HepG2 (cell line): Measurements from ENCODE around the gene HSD11B2. TPM values are rescaled to one million over a fixed set of nuclear protein-coding genes. Genes with fewer than 3 reads are reported as not detected.

Experiments used
- polyA plus RNA-seq, 8 experiments: library from polyadenylated mRNA; depleted of rRNA in 3 of 8; stranded (reverse) in 7 of 8; unstranded in 1 of 8; fragments of >200 nt; fragmentation: Illumina TruSeq in 4 of 8; extraction: Trizol in 4 of 8; gene quantifications; 2 replicates each; pipeline versions ENCODE4 v1.2.1 to v1.2.3, GENCODE V29; 2011 to 2016; ENCODE audit warnings: low read depth in 4 of 8, missing spikeins in 1 of 8, mixed read lengths in 1 of 8; ENCODE audit not compliant: insufficient read depth in 1 of 8
- total RNA-seq, 5 experiments: library from RNA; depleted of rRNA; stranded (reverse); fragments of >200 nt; fragmentation: Illumina TruSeq; extraction: Trizol; gene quantifications; 2 replicates each; pipeline ENCODE4 v1.2.3, GENCODE V29; 2016; ENCODE audit warnings: low read depth in 1 of 5
- TF ChIP-seq, protein P1 (sequence below): sonication (generic); formaldehyde crosslinking; IDR thresholded peaks from 2 replicates; pipeline ENCODE4 v1.4.0; 2020; ENCODE audit warnings: mild to moderate bottlenecking, missing genetic modification reagents

The HSD11B2 gene
- total and polyA plus RNA-seq, 2 of the 13 experiments (the other 11 are each of a cell fraction or from before 2014, with no cell fraction given): 8.9 to 13.6 TPM

DNA sequence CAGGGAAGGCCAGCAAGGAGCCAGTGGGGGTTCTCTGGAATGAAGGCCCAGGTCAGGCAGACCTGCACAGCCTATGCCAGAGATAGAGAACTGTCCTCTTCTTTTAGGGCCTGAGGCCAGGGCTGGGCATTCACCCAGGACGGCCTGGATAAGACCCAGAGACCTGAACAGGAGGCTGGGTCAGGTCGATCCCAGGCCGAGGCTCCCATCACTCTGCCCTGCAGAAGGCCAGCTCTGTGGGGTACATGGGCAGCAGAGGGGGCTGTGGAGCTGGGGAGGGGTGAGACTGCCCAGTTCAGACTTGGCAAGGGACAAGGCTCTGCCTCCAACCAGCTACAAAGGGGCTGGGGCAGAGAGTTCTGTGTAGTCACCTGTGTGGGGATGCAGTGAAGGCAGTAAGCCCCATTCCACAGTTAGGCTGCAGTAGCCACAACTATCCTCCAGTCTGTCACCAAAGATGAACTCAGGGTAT is 14.6 kb downstream of the HSD11B2 start (continued):
- TF ChIP-seq, protein P1, sequence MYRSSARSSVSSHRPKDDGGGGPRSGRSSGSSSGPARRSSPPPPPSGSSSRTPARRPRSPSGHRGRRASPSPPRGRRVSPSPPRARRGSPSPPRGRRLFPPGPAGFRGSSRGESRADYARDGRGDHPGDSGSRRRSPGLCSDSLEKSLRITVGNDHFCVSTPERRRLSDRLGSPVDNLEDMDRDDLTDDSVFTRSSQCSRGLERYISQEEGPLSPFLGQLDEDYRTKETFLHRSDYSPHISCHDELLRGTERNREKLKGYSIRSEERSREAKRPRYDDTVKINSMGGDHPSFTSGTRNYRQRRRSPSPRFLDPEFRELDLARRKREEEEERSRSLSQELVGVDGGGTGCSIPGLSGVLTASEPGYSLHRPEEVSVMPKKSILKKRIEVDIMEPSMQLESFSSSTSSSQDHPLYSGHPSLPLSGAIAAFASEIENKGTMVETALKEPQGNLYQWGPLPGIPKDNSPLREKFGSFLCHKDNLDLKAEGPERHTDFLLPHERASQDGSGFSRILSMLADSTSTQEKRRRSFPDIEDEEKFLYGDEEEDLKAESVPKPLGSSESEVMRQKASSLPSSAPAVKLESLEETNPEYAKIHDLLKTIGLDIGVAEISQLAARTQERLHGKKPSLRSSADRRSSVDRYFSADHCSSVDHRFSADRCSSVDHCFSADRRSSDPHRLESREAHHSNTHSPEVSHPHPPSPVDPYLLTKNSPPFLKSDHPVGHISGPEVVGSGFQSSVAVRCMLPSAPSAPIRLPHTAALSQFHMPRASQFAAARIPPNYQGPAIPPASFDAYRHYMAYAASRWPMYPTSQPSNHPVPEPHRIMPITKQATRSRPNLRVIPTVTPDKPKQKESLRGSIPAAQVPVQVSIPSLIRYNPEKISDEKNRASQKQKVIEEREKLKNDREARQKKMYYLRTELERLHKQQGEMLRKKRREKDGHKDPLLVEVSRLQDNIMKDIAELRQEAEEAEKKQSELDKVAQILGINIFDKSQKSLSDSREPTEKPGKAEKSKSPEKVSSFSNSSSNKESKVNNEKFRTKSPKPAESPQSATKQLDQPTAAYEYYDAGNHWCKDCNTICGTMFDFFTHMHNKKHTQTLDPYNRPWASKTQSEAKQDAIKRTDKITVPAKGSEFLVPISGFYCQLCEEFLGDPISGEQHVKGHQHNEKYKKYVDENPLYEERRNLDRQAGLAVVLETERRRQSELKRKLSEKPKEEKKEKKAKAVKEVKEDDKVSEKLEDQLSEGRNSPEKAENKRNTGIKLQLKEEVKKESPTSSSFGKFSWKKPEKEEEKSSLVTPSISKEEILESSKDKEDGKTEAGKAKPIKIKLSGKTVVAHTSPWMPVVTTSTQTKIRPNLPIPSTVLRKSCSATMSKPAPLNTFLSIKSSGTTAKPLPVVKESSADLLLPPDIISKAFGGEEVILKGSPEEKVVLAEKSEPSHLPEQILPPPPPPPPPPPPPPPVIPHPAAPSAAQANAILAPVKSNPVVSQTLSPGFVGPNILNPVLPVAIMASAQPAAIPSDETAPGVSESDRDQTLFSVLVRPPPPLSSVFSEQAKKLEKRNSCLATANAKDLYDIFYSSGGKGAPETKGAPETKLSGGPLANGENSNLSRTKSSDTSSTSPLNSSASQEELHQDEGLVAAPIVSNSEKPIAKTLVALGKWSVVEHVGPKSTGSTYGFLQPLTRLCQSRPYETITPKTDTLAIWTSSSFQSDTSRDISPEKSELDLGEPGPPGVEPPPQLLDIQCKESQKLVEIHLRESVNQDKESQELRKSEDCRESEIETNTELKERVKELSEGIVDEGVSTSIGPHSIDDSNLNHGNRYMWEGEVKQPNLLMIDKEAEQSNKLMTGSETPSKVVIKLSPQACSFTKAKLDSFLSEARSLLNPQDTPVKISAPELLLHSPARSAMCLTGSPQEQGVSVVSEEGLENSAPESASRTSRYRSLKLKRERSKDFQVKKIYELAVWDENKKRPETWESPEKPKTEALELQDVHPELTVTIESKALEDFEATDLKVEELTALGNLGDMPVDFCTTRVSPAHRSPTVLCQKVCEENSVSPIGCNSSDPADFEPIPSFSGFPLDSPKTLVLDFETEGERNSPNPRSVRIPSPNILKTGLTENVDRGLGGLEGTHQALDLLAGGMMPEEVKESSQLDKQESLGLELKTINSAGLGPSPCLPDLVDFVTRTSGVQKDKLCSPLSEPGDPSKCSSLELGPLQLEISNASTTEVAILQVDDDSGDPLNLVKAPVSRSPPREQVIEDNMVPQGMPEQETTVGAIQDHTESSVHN: no peak
- TF ChIP-seq, all 625 proteins: peak for 21
